ENCODE measurements around the gene SELENOW.
"Not testable (repeated sequence)": the region's sequence is repeated elsewhere in the genome, so short reads cannot be mapped to it uniquely, and the experiment has no call there.

SELENOW gene

DNA sequence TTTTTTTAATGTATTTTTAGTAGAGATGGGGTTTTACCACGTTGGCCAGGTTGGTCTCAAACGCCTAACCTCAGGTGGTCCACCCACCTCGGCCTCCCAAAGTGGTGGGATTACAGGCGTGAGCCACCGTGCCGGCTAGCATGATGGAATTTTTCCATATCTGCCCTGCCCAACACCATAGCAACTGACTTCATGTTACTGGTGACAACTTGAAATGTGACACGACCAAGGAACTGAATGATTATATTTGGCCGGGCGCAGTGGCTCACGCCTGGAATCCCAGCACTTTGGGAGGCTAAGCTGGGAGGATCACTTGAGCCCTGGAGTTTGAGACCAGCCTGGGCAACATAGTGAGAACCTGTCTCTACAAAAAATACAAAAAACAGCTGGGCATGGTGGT, 8.8 kb downstream of the SELENOW start:
- DNase-seq = not testable (repeated sequence)

DNA sequence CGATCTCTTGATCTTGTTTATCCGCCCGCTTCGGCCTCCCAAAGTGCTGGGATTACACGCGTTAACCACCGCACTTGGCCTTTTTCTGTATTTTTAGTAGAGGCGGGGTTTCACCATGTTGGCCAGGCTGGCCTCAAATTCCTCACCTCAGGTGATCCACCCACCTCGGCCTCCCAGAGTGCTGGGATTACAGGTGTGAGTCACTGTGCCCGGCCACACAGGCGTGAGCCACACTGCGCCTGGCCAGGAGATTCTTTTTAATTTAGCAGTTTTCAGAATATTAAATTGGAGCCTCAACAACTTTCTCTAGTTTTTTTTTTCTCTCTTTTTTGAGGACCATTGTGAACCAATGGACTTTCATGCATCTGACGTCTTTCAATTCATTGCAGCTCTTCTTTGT, 11.3 kb downstream of the SELENOW start:
- not testable (repeated sequence) for DNase-seq

- peak; percentile 29 to 43 for DNase-seq
Observed at GRCh38 chr19:47790398-47790814, 11.9 kb downstream of the SELENOW start.

DNA sequence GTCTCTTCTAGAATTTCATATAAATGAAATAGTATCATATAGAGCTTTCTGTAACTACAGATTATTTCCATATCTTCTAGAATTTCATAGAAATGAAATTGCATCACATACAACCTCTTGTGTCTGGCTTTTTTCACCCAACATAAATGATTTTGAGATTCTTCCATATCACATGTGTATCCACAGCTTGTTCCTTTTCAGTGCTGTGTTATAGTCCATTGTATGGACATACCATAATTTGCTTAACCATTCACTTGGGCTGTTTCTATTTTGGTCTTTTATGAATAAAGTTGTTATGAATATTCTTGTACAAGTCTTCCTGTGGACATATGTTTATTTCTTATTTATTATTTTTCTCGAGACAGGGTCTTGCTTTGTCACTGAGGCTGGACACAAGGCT, 14.1 kb downstream of the SELENOW start:
- DNase-seq = no peak

- DNase-seq = no peak
Observed at GRCh38 chr19:47794526-47794925, 16.0 kb downstream of the SELENOW start.

GRCh38 chr19:47796785-47797184, 18.3 kb downstream of the SELENOW start:
- no peak for DNase-seq

DNA sequence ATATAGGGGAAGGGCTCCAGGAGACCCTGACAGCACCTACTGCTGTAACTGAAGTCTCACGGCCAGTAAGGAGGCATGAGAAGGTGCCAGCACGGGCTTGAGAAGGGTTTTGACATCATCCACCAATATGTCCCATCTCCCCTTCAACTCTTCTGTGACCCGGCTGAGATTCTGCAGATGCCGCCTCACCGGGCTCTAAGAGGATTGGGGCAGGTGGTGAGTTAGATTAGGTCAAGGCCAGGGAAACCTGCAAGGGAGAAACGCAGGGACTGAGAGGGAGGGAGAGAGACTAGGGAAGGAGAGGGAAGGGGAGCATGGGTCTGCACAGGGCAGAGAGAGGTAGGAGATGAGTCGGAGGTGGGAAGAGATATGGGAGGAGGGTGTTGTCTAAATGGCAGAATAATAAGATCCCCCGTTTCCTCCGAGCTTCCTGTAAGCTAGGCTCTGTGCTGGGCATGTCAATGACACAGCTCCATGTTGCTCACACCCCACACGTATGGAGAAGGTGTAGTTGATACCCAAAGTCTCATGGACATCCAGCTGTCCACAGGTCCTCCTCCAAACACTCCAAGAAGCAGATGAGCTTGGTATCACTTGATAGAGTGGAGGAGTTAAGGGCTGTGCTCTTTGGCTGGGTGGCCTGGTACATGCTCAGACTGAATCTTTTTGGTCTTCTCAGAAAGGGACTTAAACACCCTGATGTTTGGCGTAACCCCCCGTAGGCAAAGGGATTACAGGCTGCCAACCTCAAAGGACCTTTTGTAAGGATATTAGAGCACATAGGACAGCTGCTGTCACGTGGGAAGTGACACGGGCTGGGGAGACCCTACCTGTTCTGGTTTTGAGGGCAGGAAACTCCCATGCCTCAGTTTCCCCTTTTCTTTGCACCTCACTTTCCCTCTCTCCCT, 19.7 kb downstream of the SELENOW start:
- DNase-seq = no peak

DNA sequence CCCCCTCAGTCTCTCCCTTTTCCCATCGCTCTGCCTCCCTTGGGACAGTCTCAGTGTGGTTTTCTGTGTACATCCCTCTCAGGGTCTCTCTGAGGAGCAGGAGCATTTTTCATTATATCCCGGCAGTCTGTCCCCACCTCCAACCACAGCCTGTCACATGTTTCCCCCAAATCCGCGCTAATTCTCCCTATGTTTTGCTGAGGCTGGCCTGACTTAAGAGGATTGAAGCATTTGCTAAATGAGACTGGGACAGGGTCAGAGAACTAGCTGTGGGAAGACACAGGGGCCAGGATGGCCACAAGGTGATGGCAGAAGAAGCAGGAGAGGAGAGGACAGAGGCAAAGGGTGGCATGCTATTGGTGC, 20.4 kb downstream of the SELENOW start:
- no peak for DNase-seq

DNA sequence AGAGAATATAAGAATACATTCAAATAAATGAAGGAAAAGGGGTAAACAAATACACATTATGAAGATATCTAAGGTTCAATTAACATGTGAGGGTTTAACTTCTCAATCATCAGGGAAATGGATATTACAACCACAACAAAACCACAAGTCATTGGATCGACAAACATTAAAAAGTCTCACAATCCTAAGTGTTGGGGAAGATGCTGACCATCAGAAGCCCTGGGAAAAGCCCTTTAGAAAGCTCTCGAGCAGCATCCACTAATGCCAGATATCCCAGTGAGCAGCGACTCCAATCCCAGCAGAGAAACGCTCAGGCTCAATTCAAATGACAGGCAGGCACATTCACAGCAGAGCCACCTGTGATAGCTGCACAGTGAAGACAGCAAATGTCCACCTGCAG, 22.8 kb downstream of the SELENOW start:
- no peak for DNase-seq

- no peak for DNase-seq
Observed at GRCh38 chr19:47802521-47803043, 24.1 kb downstream of the SELENOW start.

- not testable (repeated sequence) for DNase-seq
Observed at GRCh38 chr19:47803148-47803547, 24.6 kb downstream of the SELENOW start.

DNA sequence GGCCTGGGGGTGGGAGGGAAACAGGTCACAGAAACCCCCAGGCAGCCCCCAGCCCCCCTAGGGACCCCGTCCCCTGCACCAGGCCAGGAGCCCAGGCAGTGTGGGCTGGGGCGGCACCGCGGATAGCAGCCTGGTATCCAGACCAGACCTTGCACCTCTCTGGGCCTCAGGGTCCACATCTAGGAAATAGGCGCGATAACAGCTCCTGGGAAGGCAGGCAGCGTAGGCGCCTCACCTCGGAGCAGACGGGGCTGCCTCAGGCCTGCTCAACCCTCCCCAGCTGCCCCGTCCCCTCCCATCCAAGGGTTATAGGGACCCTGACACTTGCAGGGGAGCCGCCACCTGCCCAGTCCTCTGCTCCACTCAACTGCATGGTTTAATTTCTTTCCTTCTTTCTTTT, 25.2 kb downstream of the SELENOW start:
- not testable (repeated sequence) for DNase-seq

DNA sequence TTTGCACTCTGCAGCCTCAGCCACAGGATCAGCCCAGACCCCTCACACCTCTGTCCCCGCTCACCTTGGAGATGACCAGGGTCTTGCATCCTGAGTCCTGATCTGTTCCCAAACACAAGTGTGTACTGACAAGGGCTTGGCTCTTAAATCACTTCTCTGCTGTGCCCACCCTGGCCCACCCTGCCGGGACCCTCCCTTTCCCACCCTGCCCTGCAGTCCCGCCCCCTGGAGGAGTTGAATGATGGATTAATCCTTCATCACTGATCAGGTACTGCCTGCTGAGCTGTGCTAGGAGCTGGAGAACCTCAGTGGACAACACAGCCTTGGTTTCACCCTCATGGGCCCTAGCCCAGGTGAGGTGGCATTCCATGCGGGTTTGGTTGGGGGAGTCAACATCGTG, 25.9 kb downstream of the SELENOW start, which contains the start of gene TPRX1:
TPRX1 (minus strand) TSS at position 101 of the 400 bp plus-strand sequence; CDS start at position 89, 12 bp downstream.
- not testable (repeated sequence) for DNase-seq

GRCh38 chr19:47805313-47805712, 26.8 kb downstream of the SELENOW start:
- DNase-seq = no peak

- no peak for DNase-seq
Observed at GRCh38 chr19:47806435-47806834, 27.9 kb downstream of the SELENOW start.

GRCh38 chr19:47813304-47813994, 34.9 kb downstream of the SELENOW start:
- DNase-seq = peak; percentile 35 to 38

- DNase-seq = no peak
Observed at GRCh38 chr19:47813995-47814328, 35.5 kb downstream of the SELENOW start.

GRCh38 chr19:47816270-47816669, 37.8 kb downstream of the SELENOW start:
- DNase-seq = not testable (repeated sequence)

- not testable (repeated sequence) for DNase-seq
Observed at GRCh38 chr19:47818221-47818620, 39.7 kb downstream of the SELENOW start.

DNA sequence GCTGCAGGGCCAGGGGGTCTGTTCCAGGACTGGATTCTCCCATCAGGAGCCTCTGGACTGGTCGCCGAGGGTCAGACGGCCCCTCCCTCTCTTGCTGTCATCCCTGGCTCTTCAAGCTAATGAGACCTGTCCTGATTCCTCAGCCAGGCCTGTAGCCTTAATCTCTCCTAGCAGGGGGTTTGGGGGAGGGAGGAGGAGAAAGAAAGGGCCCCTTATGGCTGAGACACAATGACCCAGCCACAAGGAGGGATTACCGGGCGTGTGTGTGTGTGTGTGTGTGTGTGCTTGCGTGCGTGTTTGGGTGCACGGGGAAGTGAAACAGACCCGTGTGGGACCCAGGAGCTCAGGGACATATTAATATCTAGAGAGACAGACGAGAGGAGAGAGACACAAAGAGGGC, 41.4 kb downstream of the SELENOW start:
- no peak for DNase-seq

DNA sequence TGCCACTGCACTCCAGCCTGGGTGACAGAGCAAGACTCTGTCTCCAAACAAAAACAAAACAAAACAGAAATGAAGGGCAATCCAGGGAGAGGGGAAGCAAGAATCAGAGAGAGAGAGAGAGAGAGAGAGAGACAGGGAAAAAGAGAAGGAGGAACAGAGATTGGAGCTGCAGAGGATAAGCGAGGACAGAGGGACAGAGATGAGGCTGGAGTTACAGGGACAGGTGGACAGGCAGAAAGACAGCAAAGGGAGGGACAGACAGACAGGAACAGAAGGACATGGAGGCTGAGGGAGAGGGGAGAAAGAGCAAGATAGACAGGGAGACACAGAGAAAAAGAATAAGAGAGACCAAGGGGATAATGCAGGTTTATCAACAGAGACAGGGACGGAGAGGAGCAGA, 41.9 kb downstream of the SELENOW start:
- DNase-seq = no peak

DNA sequence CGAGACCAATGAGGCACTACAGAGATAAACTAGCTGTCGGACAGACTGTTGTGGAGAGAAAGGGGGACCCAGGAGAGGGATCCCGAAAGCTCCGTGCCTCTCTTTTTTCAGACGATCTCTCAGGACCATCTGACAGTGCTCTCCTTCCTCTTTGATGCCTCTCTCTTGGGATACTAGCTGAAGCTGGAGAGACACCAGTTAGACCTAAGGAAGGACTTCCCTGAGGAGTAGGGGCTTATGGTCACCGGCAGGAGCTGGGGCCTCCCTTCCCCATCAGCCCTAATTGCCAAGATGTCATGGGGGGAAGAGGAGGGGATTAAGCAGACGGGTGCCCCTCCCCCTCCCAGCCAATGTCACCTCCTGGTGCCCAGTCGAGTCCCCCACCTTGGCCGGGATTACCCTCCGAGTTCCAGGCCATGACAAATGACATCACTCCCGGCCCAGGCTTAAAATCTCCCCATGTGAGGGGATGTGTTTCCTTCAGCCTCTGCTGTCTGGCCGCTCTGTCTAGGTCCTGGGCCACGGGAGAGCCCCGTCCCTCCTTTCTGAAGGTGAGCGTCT, 43.0 kb downstream of the SELENOW start, which contains the start of gene CRX:
CRX (plus strand) TSS at position 478 of the 561 bp plus-strand sequence. CDS start 12,507 bp downstream, outside the sequence.
- DNase-seq = no peak

GRCh38 chr19:47824396-47824795, 45.9 kb downstream of the SELENOW start:
- DNase-seq = no peak
